AG04449 (cell line): ENCODE results near the gene FANCC.

Experiments used
- CTCF ChIA-PET: fragments of 350-600 bp; formaldehyde crosslinking; extraction: SDS; loops from one replicate; lab custom pipeline; 2021; ENCODE audit warnings: antibody characterized with exemption; lab: Yijun Ruan, JAX
- POLR2A ChIA-PET: fragments of 400-600, 350-600 bp; formaldehyde crosslinking; extraction: SDS; loops from one replicate; lab custom pipeline; 2020; ENCODE audit warnings: antibody characterized with exemption, inconsistent platforms; lab: Yijun Ruan, JAX
- DNase-seq: peaks from one replicate; pipeline ENCODE4 v3.0.0-alpha.2; 2010; ENCODE audit warnings: low read depth, low spot score
- H3K4me3 ChIP-seq: 2 replicates; pipeline ENCODE4 v1.5.1; 2011; ENCODE audit warnings: low read depth, mild to moderate bottlenecking, control low read depth, low read length
- CTCF ChIP-seq: IDR thresholded peaks from one replicate; pipeline ENCODE4 v1.5.1; 2011; ENCODE audit warnings: mild to moderate bottlenecking, moderate library complexity, low read length, control low read depth, inconsistent platforms; ENCODE audit not compliant: insufficient read depth; ENCODE audit errors: missing control alignments

Gene FANCC

GRCh38 chr9:95344735-95345325 is 27.3 kb upstream of the FANCC start:
- POLR2A ChIA-PET, result no interaction called here
- no peak for DNase-seq
- no peak overlapping the region for H3K4me3 ChIP-seq
- no peak for TF ChIP-seq CTCF
- CTCF ChIA-PET, result interaction anchor here (0.8 to 1.6 kb wide), 3 partner anchors 9 to 29 kb away, joined by 3 to 9 read pairs (median 3); no protein-coding TSS in a partner anchor

- ChIA-PET POLR2A (no interaction called here), CTCF (interaction anchor here (0.6 to 1.6 kb wide), 2 partner anchors 8 to 809 kb away, joined by 3 to 9 read pairs; no protein-coding TSS in a partner anchor)
- no peak for DNase-seq
- H3K4me3 ChIP-seq, result no peak overlapping the region
- TF ChIP-seq CTCF, result no peak
Measured at GRCh38 chr9:95343725-95344287, 26.3 kb upstream of the FANCC start.

DNA sequence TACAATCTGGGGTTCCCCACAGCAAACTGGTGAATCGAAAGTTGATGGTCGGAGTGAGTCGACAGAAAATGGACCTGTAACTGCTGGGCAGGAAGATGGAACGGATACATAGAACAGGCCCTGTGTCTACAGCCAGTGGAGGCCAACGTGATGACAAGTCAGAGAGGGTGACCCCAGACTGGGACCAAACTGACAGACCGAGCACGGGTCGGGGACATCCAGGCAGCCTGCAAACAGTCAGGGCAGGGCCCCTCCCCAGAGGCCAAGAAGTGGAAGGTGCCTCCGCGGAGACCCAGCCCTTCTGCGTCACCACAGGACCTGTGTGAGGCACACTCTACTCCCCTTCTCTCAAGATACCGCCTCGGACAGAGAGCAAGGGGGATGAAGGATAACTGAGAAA is 25.1 kb upstream of the FANCC start:
- CTCF ChIA-PET, result interaction anchor here (1.4 kb wide), 2 partner anchors 9 to 230 kb away, joined by 3 to 5 read pairs; no protein-coding TSS in a partner anchor
- POLR2A ChIA-PET, result no interaction called here
- DNase-seq, result no peak
- no peak for TF ChIP-seq CTCF
- H3K4me3 ChIP-seq, result no peak overlapping the region

DNA sequence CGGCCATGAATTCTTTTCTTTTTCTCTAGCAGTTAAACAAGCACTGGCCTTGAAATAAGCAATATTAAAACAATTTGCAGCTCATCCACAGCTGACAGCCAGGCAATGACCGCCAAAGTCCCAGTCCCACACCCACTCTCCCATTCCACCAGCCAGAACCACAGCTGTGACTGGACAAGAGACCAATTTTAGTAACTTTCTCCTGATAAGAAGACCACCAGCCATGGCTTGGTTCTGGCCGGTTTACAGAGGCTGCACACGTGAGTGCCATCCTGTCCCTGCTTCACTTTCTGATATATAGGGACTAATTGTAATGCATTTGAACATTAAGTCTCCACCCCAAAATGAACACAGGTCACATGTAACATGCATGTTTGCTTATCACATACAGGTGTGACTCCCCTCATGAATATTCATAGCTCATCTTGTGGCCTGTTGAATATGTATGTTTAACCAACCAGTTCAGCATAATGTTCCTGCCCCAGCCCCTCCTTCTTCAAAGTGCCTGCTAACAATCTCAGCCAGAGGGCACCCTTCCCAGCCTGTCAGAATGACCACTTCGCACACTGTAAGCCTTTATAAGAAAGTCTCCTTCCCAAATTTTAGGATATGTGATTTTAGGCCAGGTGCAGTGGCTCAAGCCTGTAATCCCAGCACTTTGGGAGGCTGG is 23.9 kb upstream of the FANCC start:
- no peak for DNase-seq
- POLR2A ChIA-PET, result no interaction called here
- CTCF ChIA-PET, result interaction anchor here (0.7 to 1.4 kb wide), 6 partner anchors 8 to 232 kb away, joined by 3 to 5 read pairs (median 4); partner anchors contain the start of gene PTCH1
- peak; percentile 34 for TF ChIP-seq CTCF
- H3K4me3 ChIP-seq, result no peak overlapping the region

- CTCF ChIA-PET, result no interaction called here
- TF ChIP-seq CTCF, result no peak
- DNase-seq, result no peak
- no peak overlapping the region for H3K4me3 ChIP-seq
- POLR2A ChIA-PET, result no interaction called here
Measured at GRCh38 chr9:95338243-95338642, 20.7 kb upstream of the FANCC start.

DNA sequence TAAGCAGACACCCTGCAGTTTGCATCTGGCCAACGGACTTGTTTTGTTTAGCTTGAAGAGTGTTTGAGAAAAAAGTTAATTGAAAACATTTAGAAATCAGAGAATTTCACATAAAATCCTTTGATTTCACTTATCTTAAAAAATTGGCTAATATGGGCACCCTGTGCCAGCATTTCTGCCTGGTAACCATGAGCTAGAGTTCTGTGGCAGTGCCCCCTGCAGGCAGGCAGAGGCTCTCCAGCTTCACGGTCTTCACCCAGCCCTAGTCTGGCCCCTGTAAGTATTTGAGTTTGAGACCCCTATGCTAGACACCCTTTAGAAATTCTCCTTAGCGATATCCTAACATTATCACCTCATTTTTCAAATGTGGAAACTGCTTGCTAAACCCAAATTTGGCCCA is 18.8 kb upstream of the FANCC start:
- peak; percentile 27 for TF ChIP-seq CTCF
- H3K4me3 ChIP-seq, result no peak overlapping the region
- POLR2A ChIA-PET, result no interaction called here
- no peak for DNase-seq
- CTCF ChIA-PET, result interaction anchor here (1.0 to 2.1 kb wide), 3 partner anchors 9 to 11 kb away, joined by 3 to 9 read pairs (median 5); no protein-coding TSS in a partner anchor
